ENCODE data around the gene ADAMTS1.

- TF ChIP-seq, protein P1, sequence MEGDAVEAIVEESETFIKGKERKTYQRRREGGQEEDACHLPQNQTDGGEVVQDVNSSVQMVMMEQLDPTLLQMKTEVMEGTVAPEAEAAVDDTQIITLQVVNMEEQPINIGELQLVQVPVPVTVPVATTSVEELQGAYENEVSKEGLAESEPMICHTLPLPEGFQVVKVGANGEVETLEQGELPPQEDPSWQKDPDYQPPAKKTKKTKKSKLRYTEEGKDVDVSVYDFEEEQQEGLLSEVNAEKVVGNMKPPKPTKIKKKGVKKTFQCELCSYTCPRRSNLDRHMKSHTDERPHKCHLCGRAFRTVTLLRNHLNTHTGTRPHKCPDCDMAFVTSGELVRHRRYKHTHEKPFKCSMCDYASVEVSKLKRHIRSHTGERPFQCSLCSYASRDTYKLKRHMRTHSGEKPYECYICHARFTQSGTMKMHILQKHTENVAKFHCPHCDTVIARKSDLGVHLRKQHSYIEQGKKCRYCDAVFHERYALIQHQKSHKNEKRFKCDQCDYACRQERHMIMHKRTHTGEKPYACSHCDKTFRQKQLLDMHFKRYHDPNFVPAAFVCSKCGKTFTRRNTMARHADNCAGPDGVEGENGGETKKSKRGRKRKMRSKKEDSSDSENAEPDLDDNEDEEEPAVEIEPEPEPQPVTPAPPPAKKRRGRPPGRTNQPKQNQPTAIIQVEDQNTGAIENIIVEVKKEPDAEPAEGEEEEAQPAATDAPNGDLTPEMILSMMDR (IDR thresholded peaks at IDR 0.05; ENCODE audit: insufficient read depth, low read length, poor library complexity, severe bottlenecking) = no peak
- no peak for TF ChIP-seq EZH2phosphoT487 (conservative IDR thresholded peaks at IDR 0.05; ENCODE audit: low read length)
These were observed 54.9 kb downstream of the ADAMTS1 start for GRCh38 chr21:26790296-26790695.

Measured in SU-DHL-6 (cell line).